ENCODE results near the gene ASF1A. TPM values are rescaled to one million over a fixed set of nuclear protein-coding genes. Genes with fewer than 3 reads are reported as not detected.
"Not testable (repeated sequence)": the region's sequence is repeated elsewhere in the genome, so short reads cannot be mapped to it uniquely, and the experiment has no call there.

The ASF1A gene
- total and polyA plus RNA-seq, 8 donors: 22.9 to 48.7 (median 44.7) TPM

DNA sequence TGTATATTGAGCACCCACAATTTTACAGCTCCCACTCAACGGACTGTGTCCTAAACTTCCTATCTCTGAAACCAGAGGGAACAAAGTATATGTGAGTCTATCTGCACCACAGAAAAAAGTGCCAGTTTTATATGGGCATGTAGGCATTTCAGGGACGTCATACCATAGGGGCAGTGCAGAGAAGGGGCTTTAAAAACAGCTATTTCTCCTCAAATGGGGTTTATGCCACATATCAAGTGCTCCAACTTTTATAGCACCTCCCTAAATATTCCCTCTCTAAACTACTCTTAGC, 28.9 kb upstream of the ASF1A start:
- Histone ChIP-seq H3K27ac (no peak overlapping the region), H3K4me1 (peaks cover 0 to 11% of the 10 kb centered on the region in 2 donors), H3K36me3 (no peaks in the 10 kb centered on the region), H3K9me3 (no peaks in the 10 kb centered on the region), H3K4me3 (no peak overlapping the region), H3K27me3 (no peaks in the 10 kb centered on the region)
- DNase-seq: no peak
- intact Hi-C loops (cut with DNase I): no loop called here
- TF ChIP-seq CTCF (IDR thresholded peaks at IDR 0.05): no peak
- ATAC-seq: no peak

- no peak for ATAC-seq
- no peaks in the 10 kb centered on the region for H3K27me3 ChIP-seq
- H3K4me3 ChIP-seq: no peak overlapping the region
- DNase-seq: no peak
- TF ChIP-seq CTCF (IDR thresholded peaks at IDR 0.05): no peak
- no peaks in the 10 kb centered on the region for H3K36me3 ChIP-seq
- no peak overlapping the region for H3K27ac ChIP-seq
- intact Hi-C loops (cut with DNase I): no loop called here
- no peaks in the 10 kb centered on the region for H3K9me3 ChIP-seq
- H3K4me1 ChIP-seq: peaks cover 0 to 15% of the 10 kb centered on the region in 2 donors
These were observed 26.8 kb upstream of the ASF1A start for GRCh38 chr6:118867181-118867580.

DNA sequence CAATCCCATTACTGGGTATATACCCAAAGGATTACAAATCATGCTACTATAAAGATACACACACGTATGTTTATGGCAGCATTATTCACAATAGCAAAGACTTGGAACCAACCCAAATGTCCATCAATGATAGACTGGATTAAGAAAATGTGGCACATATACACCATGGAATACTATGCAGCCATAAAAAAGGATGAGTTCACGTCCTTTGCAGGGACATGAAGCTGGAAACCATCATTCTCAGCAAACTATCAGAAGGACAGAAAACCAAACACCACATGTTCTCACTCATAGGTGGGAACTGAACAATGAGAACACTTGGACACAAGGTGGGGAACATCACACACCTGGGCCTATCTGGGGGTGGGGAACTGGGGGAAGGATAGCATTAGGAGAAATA, 25.1 kb upstream of the ASF1A start:
- H3K36me3 ChIP-seq; H3K27ac ChIP-seq; DNase-seq; H3K9me3 ChIP-seq; H3K27me3 ChIP-seq; intact Hi-C loops (cut with DNase I); ATAC-seq; H3K4me3 ChIP-seq: not testable (repeated sequence)
- H3K4me1 ChIP-seq: peaks cover 0 to 15% of the 10 kb centered on the region in 2 donors

- no peaks in the 10 kb centered on the region for H3K9me3 ChIP-seq
- H3K4me3 ChIP-seq: no peak overlapping the region
- H3K27me3 ChIP-seq: no peaks in the 10 kb centered on the region
- H3K4me1 ChIP-seq: peaks cover 0 to 15% of the 10 kb centered on the region in 2 donors
- no peaks in the 10 kb centered on the region for H3K36me3 ChIP-seq
- ATAC-seq (no peak), DNase-seq (no peak)
- no peak overlapping the region for H3K27ac ChIP-seq
- TF ChIP-seq CTCF (IDR thresholded peaks at IDR 0.05): no peak
- intact Hi-C loops (cut with DNase I): no loop called here
These were observed 24.6 kb upstream of the ASF1A start for GRCh38 chr6:118869350-118869749.

DNA sequence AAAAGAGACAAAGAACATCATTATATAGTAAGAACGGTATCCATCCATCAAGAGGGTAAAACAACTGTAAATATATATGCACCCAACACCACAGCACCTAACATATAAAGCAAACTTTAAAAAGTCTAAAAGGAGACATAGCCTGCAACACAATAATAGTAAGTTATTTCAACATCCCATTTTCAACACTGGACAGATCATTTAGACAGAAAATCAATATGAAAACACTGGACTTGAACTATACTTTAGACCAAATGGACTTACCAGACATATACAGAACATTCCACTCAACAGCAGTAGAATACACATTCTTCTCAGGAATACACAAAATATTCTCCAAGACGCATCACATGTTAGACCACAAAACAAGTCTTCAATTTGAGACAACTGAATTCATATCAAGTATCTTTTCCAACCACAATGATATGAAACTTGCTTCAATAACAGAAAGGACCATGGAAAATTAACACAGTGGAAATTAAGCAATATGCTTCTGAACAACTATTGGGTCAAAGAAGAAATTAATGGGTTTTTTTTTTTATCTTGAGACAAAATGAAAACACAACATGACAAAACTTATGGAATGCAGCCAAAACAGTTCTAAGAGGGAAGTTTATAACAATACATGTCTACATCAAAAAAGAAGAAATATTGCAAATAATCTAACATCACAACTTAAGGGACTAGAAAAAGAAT, 23.9 kb upstream of the ASF1A start:
- Histone ChIP-seq H3K36me3 (no peaks in the 10 kb centered on the region), H3K27ac (peak overlapping the region in 1 of 2 donors; percentile 23), H3K4me1 (peaks cover 0 to 9% of the 10 kb centered on the region in 2 donors), H3K4me3 (no peak overlapping the region), H3K9me3 (no peaks in the 10 kb centered on the region), H3K27me3 (no peaks in the 10 kb centered on the region)
- DNase-seq: no peak
- ATAC-seq: no peak
- intact Hi-C loops (cut with DNase I): no loop called here
- TF ChIP-seq CTCF (IDR thresholded peaks at IDR 0.05): no peak

- Histone ChIP-seq H3K4me1 (peaks cover 0 to 5% of the 10 kb centered on the region in 2 donors), H3K27me3 (no peaks in the 10 kb centered on the region), H3K27ac (no peak overlapping the region), H3K9me3 (no peaks in the 10 kb centered on the region), H3K4me3 (no peak overlapping the region), H3K36me3 (no peaks in the 10 kb centered on the region)
- DNase-seq: no peak
- no peak for ATAC-seq
- TF ChIP-seq CTCF (IDR thresholded peaks at IDR 0.05): no peak
- intact Hi-C loops (cut with DNase I): no loop called here
These were observed 22.6 kb upstream of the ASF1A start for GRCh38 chr6:118871331-118871730.

Measured in left lung (tissue), 10 donors.